ENCODE results near the gene SLC12A1. TPM values are rescaled to one million over a fixed set of nuclear protein-coding genes. Genes with fewer than 3 reads are reported as not detected.

Gene SLC12A1
- total RNA-seq, 4 donors from 2014 or later: not detected

GRCh38 chr15:48242535-48242934 lies 36.4 kb downstream of the SLC12A1 start:
- intact Hi-C loops (cut with DNase I; ENCODE audit: low total_unique reads): no loop called here
- 90 to 92% methylated on average over 4 of the region's 4 CpGs for WGBS, 2 donors
- H3K4me3 ChIP-seq (ENCODE audit: low read depth, poor library complexity, severe bottlenecking): no peak overlapping the region
- TF ChIP-seq, protein P1, sequence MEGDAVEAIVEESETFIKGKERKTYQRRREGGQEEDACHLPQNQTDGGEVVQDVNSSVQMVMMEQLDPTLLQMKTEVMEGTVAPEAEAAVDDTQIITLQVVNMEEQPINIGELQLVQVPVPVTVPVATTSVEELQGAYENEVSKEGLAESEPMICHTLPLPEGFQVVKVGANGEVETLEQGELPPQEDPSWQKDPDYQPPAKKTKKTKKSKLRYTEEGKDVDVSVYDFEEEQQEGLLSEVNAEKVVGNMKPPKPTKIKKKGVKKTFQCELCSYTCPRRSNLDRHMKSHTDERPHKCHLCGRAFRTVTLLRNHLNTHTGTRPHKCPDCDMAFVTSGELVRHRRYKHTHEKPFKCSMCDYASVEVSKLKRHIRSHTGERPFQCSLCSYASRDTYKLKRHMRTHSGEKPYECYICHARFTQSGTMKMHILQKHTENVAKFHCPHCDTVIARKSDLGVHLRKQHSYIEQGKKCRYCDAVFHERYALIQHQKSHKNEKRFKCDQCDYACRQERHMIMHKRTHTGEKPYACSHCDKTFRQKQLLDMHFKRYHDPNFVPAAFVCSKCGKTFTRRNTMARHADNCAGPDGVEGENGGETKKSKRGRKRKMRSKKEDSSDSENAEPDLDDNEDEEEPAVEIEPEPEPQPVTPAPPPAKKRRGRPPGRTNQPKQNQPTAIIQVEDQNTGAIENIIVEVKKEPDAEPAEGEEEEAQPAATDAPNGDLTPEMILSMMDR (IDR thresholded peaks at IDR 0.05): no peak
- TF ChIP-seq POLR2A (IDR thresholded peaks at IDR 0.05): no peak
- no peak for DNase-seq (ENCODE audit: low spot score in 2 of 2)

- no peak overlapping the region for H3K4me3 ChIP-seq (ENCODE audit: low read depth, poor library complexity, severe bottlenecking)
- TF ChIP-seq POLR2A (IDR thresholded peaks at IDR 0.05): no peak
- TF ChIP-seq, protein P1 (IDR thresholded peaks at IDR 0.05): no peak
- intact Hi-C loops (cut with DNase I; ENCODE audit: low total_unique reads): no loop called here
- DNase-seq (ENCODE audit: low spot score in 2 of 2): no peak
- 32 to 64% methylated on average over 1 of the region's 1 CpG for WGBS, 2 donors
Observed at GRCh38 chr15:48244921-48245320, 38.8 kb downstream of the SLC12A1 start.

DNA sequence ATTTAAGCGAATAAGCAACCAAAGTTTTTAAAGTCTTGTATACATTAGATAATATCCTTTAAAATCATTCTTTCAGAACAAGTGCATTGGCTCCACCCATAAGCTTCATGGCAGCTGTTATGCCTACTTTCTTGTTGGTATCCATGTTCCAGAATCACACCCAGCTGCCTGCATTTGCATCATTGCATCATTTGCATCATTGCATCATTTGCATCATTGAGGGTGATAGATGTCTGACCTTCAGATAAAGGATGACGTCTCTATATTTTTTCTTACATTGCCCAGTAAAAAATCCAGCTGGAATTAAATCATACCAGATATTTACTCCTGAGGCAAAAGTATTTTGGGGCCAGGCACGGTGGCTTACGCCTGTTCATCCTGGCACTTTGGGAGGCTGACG lies 42.3 kb downstream of the SLC12A1 start:
- DNase-seq (ENCODE audit: low spot score in 2 of 2): no peak
- TF ChIP-seq POLR2A (IDR thresholded peaks at IDR 0.05): no peak
- TF ChIP-seq, protein P1 (IDR thresholded peaks at IDR 0.05): no peak
- WGBS, 2 donors: 87 to 92% methylated on average over 5 of the region's 5 CpGs
- intact Hi-C loops (cut with DNase I; ENCODE audit: low total_unique reads): no loop called here
- no peak overlapping the region for H3K4me3 ChIP-seq (ENCODE audit: low read depth, poor library complexity, severe bottlenecking)

GRCh38 chr15:48250640-48251076 lies 44.6 kb downstream of the SLC12A1 start:
- TF ChIP-seq, protein P1 (IDR thresholded peaks at IDR 0.05): no peak
- no peak for TF ChIP-seq POLR2A (IDR thresholded peaks at IDR 0.05)
- intact Hi-C loops (cut with DNase I; ENCODE audit: low total_unique reads): no loop called here
- no peak for DNase-seq (ENCODE audit: low spot score in 2 of 2)
- H3K4me3 ChIP-seq (ENCODE audit: low read depth, poor library complexity, severe bottlenecking): no peak overlapping the region
- WGBS, 2 donors: 32 to 33% methylated on average over 6 of the region's 6 CpGs

GRCh38 chr15:48253172-48253571 lies 47.1 kb downstream of the SLC12A1 start:
- TF ChIP-seq, protein P1 (IDR thresholded peaks at IDR 0.05): no peak
- no peak for TF ChIP-seq POLR2A (IDR thresholded peaks at IDR 0.05)
- no peak for DNase-seq (ENCODE audit: low spot score in 2 of 2)

DNA sequence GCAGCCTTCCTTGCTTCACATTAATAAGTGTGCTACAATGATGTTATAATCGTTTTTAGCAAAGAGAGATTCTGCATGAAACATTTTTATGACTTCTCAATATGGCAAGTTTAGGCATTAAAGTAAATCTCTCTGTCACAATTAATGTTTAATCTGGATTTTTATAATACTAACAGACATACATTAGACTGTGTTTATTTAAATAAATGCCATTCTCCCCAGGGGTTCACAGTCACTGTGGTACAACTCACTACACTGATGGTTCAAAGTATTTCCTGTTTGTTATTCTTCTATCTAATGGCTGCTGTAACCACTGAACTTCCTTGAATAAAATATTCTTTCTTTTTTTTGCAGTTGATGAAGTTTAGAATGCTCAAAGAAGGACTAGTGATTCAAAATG lies 59.0 kb downstream of the SLC12A1 start:
- WGBS, 2 donors: 51 to 60% methylated on average over 1 of the region's 1 CpG
- no peak overlapping the region for H3K4me3 ChIP-seq (ENCODE audit: low read depth, poor library complexity, severe bottlenecking)
- TF ChIP-seq POLR2A (IDR thresholded peaks at IDR 0.05): no peak
- TF ChIP-seq, protein P1 (IDR thresholded peaks at IDR 0.05): no peak
- DNase-seq (ENCODE audit: low spot score in 2 of 2): no peak
- intact Hi-C loops (cut with DNase I; ENCODE audit: low total_unique reads): no loop called here

More at GRCh38 chr15:48253172-48253571, 47.1 kb downstream of the SLC12A1 start:
- intact Hi-C loops (cut with DNase I; ENCODE audit: low total_unique reads): no loop called here
- no peak overlapping the region for H3K4me3 ChIP-seq (ENCODE audit: low read depth, poor library complexity, severe bottlenecking)
- WGBS, 2 donors: 25 to 28% methylated on average over 4 of the region's 4 CpGs

Measured in lower leg skin (tissue), 4 donors.